ENCODE data around the gene TEPSIN.

- TF ChIP-seq POLR2A (IDR thresholded peaks at IDR 0.05) (no peak), CTCF (IDR thresholded peaks at IDR 0.05) (no peak)
Observed at GRCh38 chr17:81223762-81224130, 15.1 kb downstream of the TEPSIN start.
